Fibroblast of villous mesenchyme (primary cell): Measurements from ENCODE around the gene OR8K3. TPM values are rescaled to one million over a fixed set of nuclear protein-coding genes. Genes with fewer than 3 reads are reported as not detected.

Experiments
- DNase-seq: peaks from one replicate; pipeline ENCODE4 v3.0.0-alpha.2; 2010; ENCODE audit warnings: low read depth
- H3K4me3 ChIP-seq: 2 replicates; pipeline ENCODE4 v1.5.1; 2011; ENCODE audit warnings: low read depth, mild to moderate bottlenecking, low read length
- total RNA-seq: library from RNA; depleted of rRNA; stranded (reverse); fragments of >200 nt; gene quantifications from 2 replicates; pipeline ENCODE4 v1.2.3, GENCODE V29; 2012
- TF ChIP-seq, protein P1 (sequence below): IDR thresholded peaks from 2 replicates; pipeline ENCODE4 v1.5.1; 2012; ENCODE audit warnings: low read depth, mild to moderate bottlenecking, low read length; ENCODE audit not compliant: insufficient read depth

OR8K3 gene
- total RNA-seq, result not detected in 2 replicates

DNA sequence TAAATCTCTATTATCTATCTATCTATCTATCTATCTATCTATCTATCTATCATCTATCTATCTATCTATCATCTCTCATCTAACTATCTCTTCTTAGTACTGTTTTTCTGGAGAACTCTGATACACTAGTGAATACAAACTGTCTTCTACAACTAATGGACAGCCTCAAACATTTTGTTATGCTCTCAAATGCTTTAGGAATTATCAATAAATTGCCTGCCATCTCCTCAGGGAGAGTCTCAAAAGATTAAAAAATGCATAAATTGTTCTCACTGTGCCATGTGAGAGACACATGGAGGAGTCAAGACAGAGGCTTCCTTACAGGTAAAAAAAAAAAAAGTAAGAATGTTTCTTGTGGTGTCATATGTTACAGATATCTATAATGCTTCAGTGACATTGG, at the start of gene OR8K3:
OR8K3 (plus strand) TSS at position 301 of the 400 bp plus-strand sequence. CDS start 3,163 bp downstream, outside the sequence.
- TF ChIP-seq, protein P1, sequence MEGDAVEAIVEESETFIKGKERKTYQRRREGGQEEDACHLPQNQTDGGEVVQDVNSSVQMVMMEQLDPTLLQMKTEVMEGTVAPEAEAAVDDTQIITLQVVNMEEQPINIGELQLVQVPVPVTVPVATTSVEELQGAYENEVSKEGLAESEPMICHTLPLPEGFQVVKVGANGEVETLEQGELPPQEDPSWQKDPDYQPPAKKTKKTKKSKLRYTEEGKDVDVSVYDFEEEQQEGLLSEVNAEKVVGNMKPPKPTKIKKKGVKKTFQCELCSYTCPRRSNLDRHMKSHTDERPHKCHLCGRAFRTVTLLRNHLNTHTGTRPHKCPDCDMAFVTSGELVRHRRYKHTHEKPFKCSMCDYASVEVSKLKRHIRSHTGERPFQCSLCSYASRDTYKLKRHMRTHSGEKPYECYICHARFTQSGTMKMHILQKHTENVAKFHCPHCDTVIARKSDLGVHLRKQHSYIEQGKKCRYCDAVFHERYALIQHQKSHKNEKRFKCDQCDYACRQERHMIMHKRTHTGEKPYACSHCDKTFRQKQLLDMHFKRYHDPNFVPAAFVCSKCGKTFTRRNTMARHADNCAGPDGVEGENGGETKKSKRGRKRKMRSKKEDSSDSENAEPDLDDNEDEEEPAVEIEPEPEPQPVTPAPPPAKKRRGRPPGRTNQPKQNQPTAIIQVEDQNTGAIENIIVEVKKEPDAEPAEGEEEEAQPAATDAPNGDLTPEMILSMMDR, result no peak
- no peak within 1 kb of the TSS for H3K4me3 ChIP-seq
- no peak for DNase-seq

DNA sequence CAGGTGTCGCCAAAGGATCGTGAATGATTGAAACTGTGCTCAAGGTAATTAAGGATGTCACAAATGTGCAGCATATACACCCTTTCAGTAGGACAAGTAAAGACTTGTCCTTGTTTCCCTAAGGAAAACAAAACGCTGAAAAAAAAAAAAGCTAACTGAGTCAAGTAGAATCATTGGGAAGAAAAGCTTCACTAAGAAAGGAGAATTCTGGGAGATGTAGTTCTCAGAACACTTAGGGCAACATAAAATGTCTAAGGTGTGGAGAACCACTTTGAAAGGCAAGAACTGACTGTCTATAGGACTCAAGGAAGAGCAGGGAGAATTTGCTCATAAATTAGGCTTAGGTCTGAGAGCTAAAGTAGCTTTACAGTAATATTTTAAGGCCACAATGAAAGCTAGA, 43.9 kb upstream of the OR8K3 start:
- H3K4me3 ChIP-seq, result no peak overlapping the region
- no peak for DNase-seq
- TF ChIP-seq, protein P1, result no peak

DNA sequence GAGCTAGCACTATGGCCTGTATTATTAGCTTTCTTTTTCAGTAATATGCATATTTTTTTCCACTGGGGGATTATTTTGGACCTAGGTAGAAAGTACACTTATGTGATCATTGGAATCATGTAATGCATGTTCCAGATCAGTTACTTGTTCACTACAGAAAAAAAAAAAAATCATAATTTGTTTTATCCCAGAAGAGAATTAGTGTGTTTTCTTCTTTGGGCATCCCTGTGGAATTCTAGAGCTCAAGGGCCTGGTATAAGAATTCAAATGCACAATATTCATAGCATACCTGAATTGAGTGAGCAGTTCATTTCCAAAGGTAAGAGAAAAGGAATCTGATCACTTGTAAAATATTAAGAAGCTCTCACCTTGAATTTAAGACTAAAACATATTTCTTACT, 41.1 kb upstream of the OR8K3 start, which contains the start of gene OR5T1:
OR5T1 (plus strand) TSS at position 301 of the 400 bp plus-strand sequence. CDS start 1,485 bp downstream, outside the sequence.
- DNase-seq, result no peak
- H3K4me3 ChIP-seq, result no peak within 1 kb of the TSS
- TF ChIP-seq, protein P1, result no peak

DNA sequence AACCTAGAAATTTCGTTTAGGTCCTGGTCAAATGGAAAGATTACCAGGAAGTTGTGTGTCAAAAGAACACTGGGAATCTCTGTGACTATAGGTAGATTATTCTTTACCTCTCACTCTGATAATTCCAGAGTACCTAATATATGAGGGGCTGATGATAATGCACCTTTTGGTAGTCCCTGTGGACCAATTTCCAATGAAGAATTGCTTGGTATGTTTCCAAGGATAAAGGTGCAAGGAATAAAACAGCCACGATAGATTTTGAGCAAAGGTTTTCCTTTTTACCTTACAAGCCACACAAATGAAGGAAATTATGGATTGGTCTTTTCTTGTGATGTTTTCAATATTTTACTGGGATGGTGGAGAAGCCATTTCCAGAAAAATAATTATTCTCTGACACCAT, 22.8 kb upstream of the OR8K3 start, which contains the start of gene OR8H1:
OR8H1 (minus strand) TSS at position 101 of the 400 bp plus-strand sequence. CDS start 1,192 bp downstream, outside the sequence.
- no peak for DNase-seq
- H3K4me3 ChIP-seq, result no peak within 1 kb of the TSS
- TF ChIP-seq, protein P1, result no peak

DNA sequence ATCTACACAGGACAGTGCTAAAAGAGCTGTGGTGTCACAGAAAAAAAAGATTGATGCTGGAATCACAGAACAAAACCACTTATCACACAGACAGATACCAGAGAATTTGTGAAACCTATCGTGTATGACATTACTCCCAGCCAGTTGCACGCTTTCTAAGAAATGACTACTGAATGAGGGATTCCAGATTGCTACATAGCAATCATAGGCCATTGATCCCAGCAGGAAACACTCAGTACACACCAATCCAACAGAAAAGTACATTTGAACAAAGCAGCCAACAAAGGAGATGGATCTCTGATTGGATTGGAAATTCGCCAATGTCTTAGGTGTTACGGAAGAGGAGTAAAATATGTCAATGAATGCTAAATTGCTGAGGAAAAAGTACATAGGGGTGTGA, 18.0 kb upstream of the OR8K3 start:
- TF ChIP-seq, protein P1, result no peak
- no peak for DNase-seq
- H3K4me3 ChIP-seq, result no peak overlapping the region

DNA sequence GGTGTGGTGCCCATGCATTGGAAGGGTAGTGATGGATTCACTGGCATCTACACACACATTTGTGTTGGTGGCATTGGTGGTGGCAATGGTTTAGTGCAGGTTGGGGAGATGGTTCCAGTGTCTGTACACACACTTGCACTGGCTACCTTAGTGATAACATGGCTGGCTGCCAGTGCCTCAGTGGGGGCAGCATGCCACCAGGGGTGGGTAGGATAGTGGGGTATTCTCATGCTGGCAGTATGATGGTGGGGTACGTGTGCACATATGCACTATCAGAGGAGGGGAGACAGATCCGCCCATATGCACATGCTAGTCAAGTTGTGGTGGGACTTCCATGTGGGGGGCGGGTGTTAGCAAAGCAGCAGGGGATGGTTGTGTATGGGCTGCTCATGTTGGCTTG, 7.1 kb upstream of the OR8K3 start:
- no peak for DNase-seq
- TF ChIP-seq, protein P1, result no peak
- H3K4me3 ChIP-seq, result no peak overlapping the region

DNA sequence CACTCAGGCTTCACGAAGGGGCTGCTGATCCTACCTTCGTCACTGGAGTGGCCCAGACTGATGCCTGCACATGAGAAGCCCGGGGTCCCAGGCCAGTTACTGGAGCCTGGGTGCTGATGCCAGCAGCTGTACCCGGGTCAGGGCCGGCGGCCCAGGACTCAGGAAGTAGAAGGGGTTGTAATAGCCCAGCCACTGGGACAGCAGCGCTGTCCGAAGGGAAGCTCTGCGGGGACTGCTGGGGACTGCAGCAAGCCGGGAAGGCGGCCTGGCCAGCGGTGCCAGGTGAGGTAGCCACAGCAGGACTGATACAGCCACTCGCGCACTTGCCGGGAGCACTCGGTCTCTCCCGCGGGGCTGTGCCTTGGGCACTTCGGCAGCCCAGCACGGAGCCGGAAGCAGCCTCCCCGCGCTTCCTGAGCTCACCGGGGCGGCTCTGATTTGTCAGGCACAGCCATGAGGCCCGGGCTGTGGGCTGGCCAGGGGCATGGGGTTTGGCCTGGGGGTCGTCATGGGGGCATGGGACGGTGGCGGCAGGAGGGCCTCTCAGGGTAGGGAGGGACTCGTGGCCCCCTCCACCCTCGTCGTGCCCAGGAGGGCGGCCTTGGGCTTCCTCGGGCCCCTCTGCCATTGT, 17.0 kb downstream of the OR8K3 start:
- H3K4me3 ChIP-seq, result no peak overlapping the region
- no peak for DNase-seq
- TF ChIP-seq, protein P1, result no peak
